Urinary bladder (tissue), 4 donors: ENCODE data around the gene KRT76. TPM values are rescaled to one million over a fixed set of nuclear protein-coding genes. Genes with fewer than 3 reads are reported as not detected.
"Not testable (repeated sequence)": the region's sequence is repeated elsewhere in the genome, so short reads cannot be mapped to it uniquely, and the experiment has no call there.

ENCODE experiments used
- DNase-seq: peaks from one replicate; pipeline ENCODE4 v3.0.0-alpha.2; 2015; ENCODE audit errors: extremely low spot score
- H3K27ac ChIP-seq: one replicate; pipeline ENCODE4 v1.5.1; 2013; ENCODE audit warnings: low read depth, mild to moderate bottlenecking, moderate library complexity
- H3K36me3 ChIP-seq: one replicate; pipeline ENCODE4 v1.6.1; 2013; ENCODE audit warnings: mild to moderate bottlenecking, moderate library complexity; ENCODE audit not compliant: insufficient read depth
- H3K4me1 ChIP-seq: one replicate; pipeline ENCODE4 v1.6.1; 2013; ENCODE audit warnings: mild to moderate bottlenecking, moderate library complexity; ENCODE audit not compliant: insufficient read depth
- H3K4me3 ChIP-seq: one replicate; pipeline ENCODE4 v1.5.1; 2013; ENCODE audit warnings: low read depth, low read length
- WGBS: extraction: QIAGEN DNeasy Blood & Tissue Kit; methylation state at CpG from one replicate; pipeline ENCODE4 v1.1.7; 2013; 5-methylcytosine and 5-hydroxymethylcytosine counted together
- polyA plus RNA-seq: library from polyadenylated mRNA; stranded (reverse); fragments of 200-250 nt; gene quantifications from one replicate; pipeline ENCODE4 v1.2.3, GENCODE V29; 2013
- total RNA-seq: library from RNA; depleted of rRNA; stranded (reverse); fragments of >200 nt; gene quantifications from one replicate; pipeline ENCODE4 v1.2.3, GENCODE V29; 2014
- donor health status: healthy with polysubstance abuse.
- donor health status: healthy.

KRT76 gene
- total and polyA plus RNA-seq, 2 donors = not detected

- Histone ChIP-seq H3K27ac (no peak overlapping the region), H3K36me3 (no peaks in the 10 kb centered on the region), H3K4me1 (no peaks in the 10 kb centered on the region), H3K4me3 (no peak overlapping the region)
- DNase-seq = no peak
- WGBS = 72% methylated on average over 3 of the region's 3 CpGs
Observed at GRCh38 chr12:52796839-52797528, 19.8 kb upstream of the KRT76 start.

GRCh38 chr12:52796429-52796794, 19.3 kb upstream of the KRT76 start:
- no peaks in the 10 kb centered on the region for H3K36me3 ChIP-seq
- DNase-seq = no peak
- 99% methylated on average over 3 of the region's 3 CpGs for WGBS

GRCh38 chr12:52795694-52796428, 18.7 kb upstream of the KRT76 start, which contains the start of gene KRT3:
Gene KRT3 (minus strand): TSS chr12:52796117. CDS start chr12:52796042, 75 bp downstream.
- Histone ChIP-seq H3K27ac (no peak within 1 kb of the TSS), H3K4me1 (no peaks in the 10 kb centered on the region), H3K36me3 (no peaks in the 10 kb centered on the region), H3K4me3 (no peak within 1 kb of the TSS)
- 93% methylated on average over 17 of the region's 17 CpGs for WGBS
- no peak for DNase-seq

More at GRCh38 chr12:52796429-52796794, 19.3 kb upstream of the KRT76 start:
- Histone ChIP-seq H3K4me3 (no peak overlapping the region), H3K27ac (no peak overlapping the region), H3K4me1 (no peaks in the 10 kb centered on the region)

- not testable (repeated sequence) for H3K4me1 ChIP-seq, H3K27ac ChIP-seq, DNase-seq, H3K4me3 ChIP-seq, H3K36me3 ChIP-seq
- WGBS = 99% methylated on average over 2 of the region's 2 CpGs
Observed at GRCh38 chr12:52795332-52795674, 18.2 kb upstream of the KRT76 start.

DNA sequence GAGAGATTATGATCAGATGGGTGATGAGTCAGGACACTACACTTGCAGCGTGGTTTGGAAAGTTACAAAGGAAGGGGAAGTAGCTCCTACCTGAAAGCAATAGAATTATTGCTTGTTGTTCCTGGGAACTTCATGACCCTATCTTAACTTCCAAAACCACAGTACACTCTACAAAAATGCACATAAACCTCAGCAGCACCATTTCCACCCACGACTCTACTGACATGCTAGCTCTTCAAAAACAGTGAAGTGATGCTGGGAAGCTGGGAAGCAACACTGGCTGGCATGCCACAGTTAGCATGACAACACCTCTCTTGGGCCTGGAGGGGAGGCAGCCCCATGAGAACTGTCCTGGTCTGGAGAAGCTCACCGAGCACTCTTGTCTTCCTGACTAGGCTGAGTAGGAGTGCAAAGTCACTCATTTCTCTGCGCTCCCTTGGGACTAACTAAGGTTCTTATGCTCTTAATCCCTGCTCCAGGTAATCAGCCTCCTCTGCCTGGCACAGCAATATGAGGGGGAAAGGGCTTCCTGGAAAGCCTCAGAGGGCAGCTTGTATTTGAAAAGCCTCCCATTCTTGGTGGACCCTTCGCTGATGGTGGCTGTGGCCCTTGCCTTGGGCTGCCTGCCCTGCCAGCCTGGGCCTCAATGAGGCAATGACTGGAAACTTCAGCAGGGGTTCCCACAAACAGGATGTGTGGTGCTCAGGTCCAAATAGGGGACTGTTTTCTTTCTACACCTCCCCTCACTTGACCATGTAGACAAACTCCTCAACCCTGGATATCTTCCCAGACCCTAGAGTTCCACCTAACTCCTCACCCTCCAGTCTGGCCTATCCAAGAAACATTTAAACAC, 17.6 kb upstream of the KRT76 start:
- H3K36me3 ChIP-seq = no peaks in the 10 kb centered on the region
- H3K27ac ChIP-seq = no peak overlapping the region
- WGBS = 92% methylated on average over 5 of the region's 5 CpGs
- H3K4me1 ChIP-seq = no peaks in the 10 kb centered on the region
- H3K4me3 ChIP-seq = no peak overlapping the region
- no peak for DNase-seq

GRCh38 chr12:52792185-52793029, 15.3 kb upstream of the KRT76 start:
- Histone ChIP-seq H3K27ac (no peak overlapping the region), H3K4me3 (no peak overlapping the region), H3K36me3 (no peaks in the 10 kb centered on the region), H3K4me1 (no peaks in the 10 kb centered on the region)
- 94% methylated on average over 10 of the region's 10 CpGs for WGBS
- no peak for DNase-seq

DNA sequence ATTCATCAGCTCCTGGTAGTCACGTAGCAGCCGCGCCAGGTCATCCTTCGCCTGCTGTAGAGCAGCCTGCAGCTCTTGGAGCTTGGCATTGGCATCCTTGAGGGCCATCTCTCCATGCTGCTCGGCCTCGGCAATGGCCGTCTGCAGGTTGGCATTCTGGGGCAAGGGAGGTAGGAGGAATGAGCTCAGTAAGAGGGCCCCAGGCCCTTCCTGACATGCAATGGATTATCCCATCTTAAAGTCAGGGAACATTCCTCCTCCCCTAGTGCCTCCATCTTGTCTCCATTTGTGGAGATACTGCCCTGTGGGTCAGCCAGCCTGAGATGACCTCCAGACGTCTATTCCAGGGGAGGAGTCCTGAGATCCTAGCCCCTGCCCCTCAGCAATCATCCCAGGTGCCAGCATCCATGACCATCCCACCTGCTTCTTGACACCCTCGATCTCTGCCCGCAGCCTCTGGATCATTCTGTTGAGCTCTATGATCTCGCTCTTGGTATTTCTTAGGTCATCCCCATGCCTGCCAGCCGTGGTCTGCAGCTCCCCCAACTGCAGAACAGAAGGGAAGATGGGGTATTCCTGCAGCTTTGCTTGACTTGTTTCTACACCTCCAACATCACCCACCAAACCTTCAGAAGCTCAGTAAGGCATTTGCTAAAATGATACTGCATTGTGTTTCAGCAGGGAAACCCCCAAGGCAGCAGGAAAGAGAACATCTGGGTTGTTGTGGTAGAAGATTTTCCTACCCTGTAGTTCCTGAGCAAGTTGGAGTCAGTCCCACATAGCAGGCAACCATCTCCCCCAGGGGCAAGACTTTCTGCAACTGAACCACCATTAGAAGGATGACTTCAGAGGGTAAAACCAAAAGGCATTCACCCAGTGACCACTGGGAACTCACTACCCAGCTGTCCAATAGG, 14.4 kb upstream of the KRT76 start:
- DNase-seq = no peak
- H3K4me1 ChIP-seq = no peaks in the 10 kb centered on the region
- H3K27ac ChIP-seq = no peak overlapping the region
- H3K36me3 ChIP-seq = no peaks in the 10 kb centered on the region
- no peak overlapping the region for H3K4me3 ChIP-seq
- WGBS = 91% methylated on average over 12 of the region's 12 CpGs

DNA sequence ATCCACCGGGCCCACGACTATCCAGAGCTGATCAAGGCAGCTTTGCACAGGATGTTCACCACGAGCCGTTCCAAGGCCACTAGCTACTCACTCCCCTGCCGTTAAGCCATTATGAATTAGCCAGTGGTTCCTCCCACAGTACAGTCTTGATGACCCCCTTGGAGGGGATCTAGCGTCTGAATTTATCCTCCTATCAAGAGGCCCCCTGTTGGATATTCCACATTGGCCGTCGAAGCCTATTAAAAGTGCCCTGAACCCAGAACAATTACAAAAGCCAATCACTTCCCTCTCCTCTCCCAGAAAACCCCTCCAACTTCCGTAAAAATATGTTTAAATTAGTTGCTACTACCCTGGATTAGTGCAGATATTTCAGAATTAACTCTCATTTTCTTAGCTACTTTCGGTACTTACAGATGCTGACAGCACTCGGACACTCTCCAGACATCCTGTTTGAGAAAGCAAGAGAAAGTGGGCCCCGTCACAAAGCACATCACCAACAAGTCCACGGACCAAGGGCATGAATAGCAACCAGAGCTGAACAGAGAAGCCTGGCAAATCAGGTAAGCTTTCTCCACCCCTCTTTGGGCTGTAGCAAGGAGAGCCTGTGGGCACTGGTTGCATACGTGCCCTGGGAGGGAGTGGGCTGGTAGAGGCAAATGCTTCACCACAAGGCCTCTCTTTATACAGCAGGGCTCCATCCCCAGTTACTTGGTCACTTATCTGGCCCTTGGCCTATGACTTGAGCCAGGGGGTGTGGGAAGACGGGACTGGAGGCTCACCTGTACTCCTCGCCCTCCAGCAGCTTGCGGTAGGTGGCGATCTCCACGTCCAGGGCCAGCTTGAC, 13.5 kb upstream of the KRT76 start:
- 66% methylated on average over 19 of the region's 19 CpGs for WGBS
- H3K4me3 ChIP-seq = no peak overlapping the region

GRCh38 chr12:52789637-52790426, 12.7 kb upstream of the KRT76 start:
- whole genome bisulfite sequencing = 29% methylated on average over 50 of the region's 50 CpGs
- DNase-seq = no peak
- no peaks in the 10 kb centered on the region for H3K36me3 ChIP-seq
- H3K4me1 ChIP-seq = no peaks in the 10 kb centered on the region
- no peak overlapping the region for H3K4me3 ChIP-seq
- H3K27ac ChIP-seq = no peak overlapping the region

More for the DNA sequence above, 13.5 kb upstream of the KRT76 start:
- no peaks in the 10 kb centered on the region for H3K4me1 ChIP-seq
- H3K27ac ChIP-seq = no peak overlapping the region
- no peak for DNase-seq
- no peaks in the 10 kb centered on the region for H3K36me3 ChIP-seq

GRCh38 chr12:52788876-52789636, 11.9 kb upstream of the KRT76 start:
- Histone ChIP-seq H3K36me3 (no peaks in the 10 kb centered on the region), H3K27ac (no peak overlapping the region), H3K4me3 (no peak overlapping the region), H3K4me1 (no peaks in the 10 kb centered on the region)
- DNase-seq = no peak
- 98% methylated on average over 11 of the region's 11 CpGs for WGBS
